SK-N-SH treated with all-trans-retinoic acid at 6 μM for 48 hours (cell line): Measurements from ENCODE around the gene PVALEF.

Experiments
- ESRRG ChIP-seq: fragments of 250-450 bp; sonication (Bioruptor Pico); IDR thresholded peaks from 2 replicates; pipeline ENCODE4 v1.6.1; 2021; ENCODE audit warnings: mild to moderate bottlenecking
- PPARA ChIP-seq: fragments of 250-450 bp; sonication (Bioruptor Pico); IDR thresholded peaks from 2 replicates; pipeline ENCODE4 v1.5.0; 2020; ENCODE audit warnings: mild to moderate bottlenecking, borderline replicate concordance
- ZFP30 ChIP-seq: fragments of 450-650 bp; formaldehyde crosslinking; IDR thresholded peaks from 2 replicates; pipeline ENCODE4 v1.5.0; 2022; ENCODE audit warnings: mild to moderate bottlenecking, moderate library complexity
- ZNF70 ChIP-seq: fragments of 450-650 bp; formaldehyde crosslinking; IDR thresholded peaks from 2 replicates; pipeline ENCODE4 v1.5.0; 2020; ENCODE audit warnings: mild to moderate bottlenecking, moderate library complexity
- TF ChIP-seq, protein P1 (sequence below): fragments of 250-450 bp; sonication (Bioruptor Pico); IDR thresholded peaks from 2 replicates; pipeline ENCODE4 v1.8.0; 2020; ENCODE audit warnings: mild to moderate bottlenecking, moderate library complexity, borderline replicate concordance
- TF ChIP-seq, protein P2 (sequence below): fragments of 250-450 bp; sonication (Bioruptor Pico); IDR thresholded peaks from 2 replicates; pipeline ENCODE4 v1.5.0; 2020; ENCODE audit warnings: mild to moderate bottlenecking, moderate library complexity

- TF ChIP-seq ESRRG (CRISPR knock-in tag): no peak
- no peak for TF ChIP-seq PPARA
- TF ChIP-seq ZFP30 (CRISPR knock-in tag): no peak
- TF ChIP-seq, protein P1, sequence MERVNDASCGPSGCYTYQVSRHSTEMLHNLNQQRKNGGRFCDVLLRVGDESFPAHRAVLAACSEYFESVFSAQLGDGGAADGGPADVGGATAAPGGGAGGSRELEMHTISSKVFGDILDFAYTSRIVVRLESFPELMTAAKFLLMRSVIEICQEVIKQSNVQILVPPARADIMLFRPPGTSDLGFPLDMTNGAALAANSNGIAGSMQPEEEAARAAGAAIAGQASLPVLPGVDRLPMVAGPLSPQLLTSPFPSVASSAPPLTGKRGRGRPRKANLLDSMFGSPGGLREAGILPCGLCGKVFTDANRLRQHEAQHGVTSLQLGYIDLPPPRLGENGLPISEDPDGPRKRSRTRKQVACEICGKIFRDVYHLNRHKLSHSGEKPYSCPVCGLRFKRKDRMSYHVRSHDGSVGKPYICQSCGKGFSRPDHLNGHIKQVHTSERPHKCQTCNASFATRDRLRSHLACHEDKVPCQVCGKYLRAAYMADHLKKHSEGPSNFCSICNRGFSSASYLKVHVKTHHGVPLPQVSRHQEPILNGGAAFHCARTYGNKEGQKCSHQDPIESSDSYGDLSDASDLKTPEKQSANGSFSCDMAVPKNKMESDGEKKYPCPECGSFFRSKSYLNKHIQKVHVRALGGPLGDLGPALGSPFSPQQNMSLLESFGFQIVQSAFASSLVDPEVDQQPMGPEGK (CRISPR knock-in tag): no peak
- TF ChIP-seq, protein P2, sequence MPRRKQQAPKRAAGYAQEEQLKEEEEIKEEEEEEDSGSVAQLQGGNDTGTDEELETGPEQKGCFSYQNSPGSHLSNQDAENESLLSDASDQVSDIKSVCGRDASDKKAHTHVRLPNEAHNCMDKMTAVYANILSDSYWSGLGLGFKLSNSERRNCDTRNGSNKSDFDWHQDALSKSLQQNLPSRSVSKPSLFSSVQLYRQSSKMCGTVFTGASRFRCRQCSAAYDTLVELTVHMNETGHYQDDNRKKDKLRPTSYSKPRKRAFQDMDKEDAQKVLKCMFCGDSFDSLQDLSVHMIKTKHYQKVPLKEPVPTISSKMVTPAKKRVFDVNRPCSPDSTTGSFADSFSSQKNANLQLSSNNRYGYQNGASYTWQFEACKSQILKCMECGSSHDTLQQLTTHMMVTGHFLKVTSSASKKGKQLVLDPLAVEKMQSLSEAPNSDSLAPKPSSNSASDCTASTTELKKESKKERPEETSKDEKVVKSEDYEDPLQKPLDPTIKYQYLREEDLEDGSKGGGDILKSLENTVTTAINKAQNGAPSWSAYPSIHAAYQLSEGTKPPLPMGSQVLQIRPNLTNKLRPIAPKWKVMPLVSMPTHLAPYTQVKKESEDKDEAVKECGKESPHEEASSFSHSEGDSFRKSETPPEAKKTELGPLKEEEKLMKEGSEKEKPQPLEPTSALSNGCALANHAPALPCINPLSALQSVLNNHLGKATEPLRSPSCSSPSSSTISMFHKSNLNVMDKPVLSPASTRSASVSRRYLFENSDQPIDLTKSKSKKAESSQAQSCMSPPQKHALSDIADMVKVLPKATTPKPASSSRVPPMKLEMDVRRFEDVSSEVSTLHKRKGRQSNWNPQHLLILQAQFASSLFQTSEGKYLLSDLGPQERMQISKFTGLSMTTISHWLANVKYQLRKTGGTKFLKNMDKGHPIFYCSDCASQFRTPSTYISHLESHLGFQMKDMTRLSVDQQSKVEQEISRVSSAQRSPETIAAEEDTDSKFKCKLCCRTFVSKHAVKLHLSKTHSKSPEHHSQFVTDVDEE: no peak
- TF ChIP-seq ZNF70: no peak
Measured at GRCh38 chr17:81120695-81121621, 44.3 kb upstream of the PVALEF start.
